VCaP (cell line): Measurements from ENCODE around the gene LAMC1.

Experiments used
- H3K27ac ChIP-seq: fragments of 450-650 bp; 2 replicates; pipeline ENCODE4 v1.5.1; 2017
- CTCF ChIP-seq: fragments of 450-650 bp; conservative IDR thresholded peaks from 2 replicates; pipeline ENCODE4 v1.5.1; 2017; ENCODE audit warnings: mild to moderate bottlenecking, moderate library complexity

Gene LAMC1

DNA sequence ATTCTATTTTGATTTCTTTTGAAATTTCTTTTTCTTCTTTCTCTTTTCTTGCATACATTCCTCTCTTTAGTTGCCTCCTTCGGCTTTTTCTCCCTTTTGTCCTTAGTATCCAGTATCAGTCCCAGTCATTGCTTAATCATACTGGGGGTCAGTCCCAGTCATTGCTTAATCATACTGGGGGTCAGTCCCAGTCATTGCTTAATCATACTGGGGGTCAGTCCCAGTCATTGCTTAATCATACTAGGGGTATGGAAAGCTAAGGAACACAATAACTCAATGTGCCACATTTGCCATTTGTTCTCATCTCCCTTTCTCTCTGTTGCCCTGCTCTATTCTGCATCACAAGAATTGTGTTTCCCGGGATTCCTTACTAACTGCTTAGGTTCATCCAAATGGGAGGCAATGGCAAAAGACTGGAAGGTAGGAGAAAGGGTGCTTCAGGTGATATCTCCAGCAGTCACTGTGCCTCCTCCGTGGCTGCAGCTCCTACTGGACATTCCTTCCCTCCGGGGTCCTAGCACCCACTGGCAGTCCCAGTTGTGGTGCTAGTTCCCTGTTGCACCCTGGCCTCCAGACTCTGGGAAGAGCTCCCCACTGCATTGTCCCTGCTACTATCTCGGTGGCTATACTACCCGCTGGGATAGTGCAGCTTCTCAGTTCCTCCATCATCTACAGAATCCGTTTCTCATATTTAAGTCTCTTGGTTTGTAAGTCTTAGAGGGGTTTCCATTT lies 32.6 kb upstream of the LAMC1 start:
- TF ChIP-seq CTCF = no peak
- H3K27ac ChIP-seq = no peak overlapping the region

DNA sequence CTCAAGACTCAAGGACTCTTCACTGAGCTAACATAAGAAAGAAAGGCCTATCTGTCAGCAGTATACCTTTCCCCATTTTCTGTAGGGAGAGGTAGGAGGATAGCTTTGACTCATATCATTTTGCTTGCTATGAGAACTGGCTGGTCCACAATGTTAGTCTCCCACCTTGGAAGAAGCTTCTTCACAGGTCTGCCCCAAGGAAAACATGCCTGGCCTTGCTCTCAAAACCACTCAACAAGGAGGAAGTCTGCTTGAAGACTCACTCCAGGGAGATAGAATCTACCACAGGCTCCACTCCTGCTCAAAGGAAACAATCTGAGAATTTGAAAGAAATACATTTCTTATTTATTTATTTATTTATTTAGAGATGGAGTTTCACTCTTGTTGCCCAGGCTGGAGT lies 29.5 kb upstream of the LAMC1 start:
- TF ChIP-seq CTCF = no peak
- no peak overlapping the region for H3K27ac ChIP-seq

GRCh38 chr1:182995894-182996293 lies 27.3 kb upstream of the LAMC1 start:
- no peak for TF ChIP-seq CTCF
- no peak overlapping the region for H3K27ac ChIP-seq

- no peak overlapping the region for H3K27ac ChIP-seq
- TF ChIP-seq CTCF = no peak
These were observed 26.4 kb upstream of the LAMC1 start for GRCh38 chr1:182996816-182997215.

GRCh38 chr1:182998482-182998881 lies 24.7 kb upstream of the LAMC1 start:
- no peak overlapping the region for H3K27ac ChIP-seq
- TF ChIP-seq CTCF = no peak

DNA sequence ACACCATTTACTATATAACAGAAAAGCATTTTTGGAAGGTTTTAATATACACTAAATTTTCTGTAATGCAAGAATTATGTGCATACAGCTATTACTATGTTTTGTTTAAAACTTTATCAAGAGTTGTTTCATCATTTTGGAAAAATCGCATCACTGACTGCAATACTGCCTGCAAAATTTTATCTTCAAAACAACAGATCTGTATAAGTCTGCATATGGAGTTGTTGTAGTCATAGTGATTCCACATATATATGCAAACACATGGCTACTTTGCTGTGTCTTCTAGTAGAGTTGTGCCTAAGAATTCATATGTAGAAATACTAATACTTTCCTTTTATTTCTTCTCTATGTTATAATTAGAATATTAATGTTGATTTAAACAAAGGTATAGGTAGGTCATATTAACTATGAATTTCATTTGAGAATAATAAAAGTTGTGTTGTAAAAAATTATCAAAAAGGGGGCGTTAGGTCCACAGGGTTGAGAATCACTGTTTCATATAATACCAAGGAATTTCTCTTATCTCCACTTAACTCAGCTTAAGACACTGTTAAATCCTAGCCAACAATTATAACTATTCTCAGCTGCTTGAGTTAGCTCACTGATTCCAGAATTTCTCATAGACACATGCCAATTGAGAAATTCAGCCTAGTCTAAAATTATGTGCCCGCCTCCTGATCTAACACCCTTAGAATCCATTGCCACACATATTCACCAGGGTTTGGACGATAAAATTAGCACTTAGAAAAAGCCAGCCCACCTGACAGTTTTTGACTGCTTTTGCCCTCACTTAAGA lies 22.9 kb upstream of the LAMC1 start:
- TF ChIP-seq CTCF = no peak
- H3K27ac ChIP-seq = no peak overlapping the region

DNA sequence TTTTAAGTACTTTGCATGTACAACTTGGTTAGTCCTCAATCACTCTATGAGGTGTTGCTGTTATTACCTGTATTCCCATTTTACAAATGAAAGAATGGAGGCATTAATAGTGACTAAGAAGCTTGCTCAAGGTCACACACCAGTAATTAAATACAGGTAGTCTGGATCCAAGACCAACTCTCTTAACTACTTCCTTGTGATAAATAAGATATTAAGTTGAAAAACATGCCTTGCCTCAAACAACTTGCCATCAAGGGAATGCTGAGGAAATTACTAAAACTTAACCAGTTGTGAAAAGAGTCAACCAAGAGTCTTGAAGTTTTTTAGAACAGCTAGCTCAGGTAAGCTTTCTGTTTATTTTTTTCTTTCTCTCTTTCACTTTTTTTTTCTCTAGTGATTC lies 21.0 kb upstream of the LAMC1 start:
- H3K27ac ChIP-seq = no peak overlapping the region
- TF ChIP-seq CTCF = no peak
